Vagina (tissue), 2 donors: ENCODE measurements around the gene ACBD3. TPM values are rescaled to one million over a fixed set of nuclear protein-coding genes. Genes with fewer than 3 reads are reported as not detected.

Source experiments
- DNase-seq, 2 donors: peaks; one replicate each; pipeline ENCODE4 v3.0.0-alpha.2; 2017; ENCODE audit errors: extremely low spot score in 2 of 2
- H3K27ac ChIP-seq: fragments of 200-600 bp; sonication (generic); one replicate; pipeline ENCODE4 v1.5.1; 2019
- H3K27me3 ChIP-seq: fragments of 200-600 bp; sonication (generic); one replicate; pipeline ENCODE4 v1.5.1; 2019
- H3K36me3 ChIP-seq, 2 donors: fragments of 200-600 bp; sonication (generic); one replicate each; pipeline ENCODE4 v1.5.1; 2017 to 2019
- H3K4me1 ChIP-seq: fragments of 200-600 bp; sonication (generic); one replicate; pipeline ENCODE4 v1.5.1; 2019
- H3K4me3 ChIP-seq, 2 donors: fragments of 200-600 bp; sonication (generic); 1 replicate in 1 of 2; 2 replicates in 1 of 2; pipeline ENCODE4 v1.5.1; 2016 to 2019
- H3K9me3 ChIP-seq: fragments of 200-600 bp; sonication (generic); one replicate; pipeline ENCODE4 v1.5.1; 2019
- CTCF ChIP-seq, 3 experiments: fragments of 450-650 bp in 2 of 3; fragments of 200-600 bp in 1 of 3; sonication (generic) in 1 of 3; IDR thresholded peaks; one replicate each; pipeline ENCODE4 v1.5.1; 2017 to 2019; ENCODE audit warnings: antibody characterized with exemption in 3 of 3, mild to moderate bottlenecking in 2 of 3, moderate library complexity in 2 of 3
- POLR2A ChIP-seq, 2 donors: fragments of 450-650 bp; IDR thresholded peaks; one replicate each; pipeline ENCODE4 v1.6.1; 2017; ENCODE audit warnings: antibody characterized with exemption in 2 of 2, mild to moderate bottlenecking in 2 of 2, moderate library complexity in 2 of 2
- POLR2AphosphoS5 ChIP-seq, 2 donors: sonication (generic); formaldehyde crosslinking; IDR thresholded peaks; one replicate each; pipeline ENCODE4 v1.9.0; 2017; ENCODE audit warnings: antibody characterized with exemption in 2 of 2, mild to moderate bottlenecking in 2 of 2, low read depth in 1 of 2; ENCODE audit not compliant: insufficient read depth in 1 of 2
- intact Hi-C: fragments of 100-400 bp; cut with DNase I; formaldehyde crosslinking; loops from one replicate; pipeline ENCODE4 v1.15.1; 2023
- total RNA-seq: library from RNA; depleted of rRNA; stranded (reverse); fragments of >200 nt; gene quantifications from one replicate; pipeline ENCODE4 v1.2.3, GENCODE V29; 2016

Gene ACBD3
- total RNA-seq, 1 donor from 2014 or later, result 38.1 TPM

DNA sequence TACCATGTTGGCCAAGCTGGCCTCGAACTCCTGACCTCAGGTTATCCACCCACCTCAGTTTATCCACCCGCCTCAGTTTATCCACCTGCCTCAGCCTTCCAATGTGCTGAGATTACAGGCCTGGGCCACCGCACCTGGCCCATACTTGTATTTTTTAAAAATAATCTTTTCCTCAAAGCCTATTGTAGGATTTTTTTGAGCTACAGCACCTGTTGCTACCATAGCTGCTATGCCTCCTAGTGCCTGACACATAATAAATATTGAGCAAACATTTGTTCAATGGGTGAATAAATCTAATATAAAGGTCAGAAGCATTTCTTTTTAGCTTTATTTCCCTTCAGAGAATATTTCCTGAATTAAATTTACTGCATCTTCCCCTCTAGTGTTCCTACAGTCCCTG is 15.7 kb upstream of the ACBD3 start:
- Histone ChIP-seq H3K27ac (no peak overlapping the region), H3K9me3 (no peaks in the 10 kb centered on the region), H3K4me3 (no peak overlapping the region), H3K36me3 (no peaks in the 10 kb centered on the region), H3K4me1 (no peaks in the 10 kb centered on the region), H3K27me3 (no peaks in the 10 kb centered on the region)
- intact Hi-C loops, result no loop called here
- TF ChIP-seq POLR2AphosphoS5 (IDR thresholded peaks at IDR 0.05; ENCODE audit: insufficient read depth in 1 of 2, low read depth in 1 of 2), result no peak
- TF ChIP-seq POLR2A (IDR thresholded peaks at IDR 0.05), result no peak
- no peak for TF ChIP-seq CTCF (IDR thresholded peaks at IDR 0.05)
- DNase-seq, result no peak

DNA sequence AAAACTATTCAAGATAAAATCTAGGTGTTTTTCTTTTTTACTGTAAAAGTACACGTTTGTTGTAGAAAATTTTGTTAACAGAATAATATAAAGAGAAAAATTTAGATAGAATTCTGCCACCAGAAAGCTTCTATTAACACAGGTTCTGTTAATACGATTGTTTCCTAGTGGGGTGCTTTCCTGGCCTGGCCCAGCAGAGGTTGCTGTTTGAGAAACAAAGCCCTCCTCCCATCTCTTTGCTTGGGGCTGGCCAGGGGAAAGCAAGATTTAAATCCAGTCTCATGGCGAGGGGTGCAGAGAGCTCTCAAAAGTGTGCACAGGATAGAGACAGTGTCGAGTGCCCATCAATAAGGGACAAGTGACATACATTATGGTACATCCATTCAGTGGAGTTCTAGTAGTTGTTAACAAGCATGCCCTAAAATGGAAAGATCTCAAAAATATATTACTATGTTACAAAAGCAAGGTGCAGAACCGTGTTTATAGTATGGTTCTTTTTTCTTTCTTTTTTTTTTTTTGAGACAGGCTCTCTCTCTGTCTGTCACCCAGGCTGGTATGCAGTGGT is 14.6 kb upstream of the ACBD3 start:
- DNase-seq, result no peak
- no peak overlapping the region for H3K27ac ChIP-seq
- H3K27me3 ChIP-seq, result no peaks in the 10 kb centered on the region
- H3K4me1 ChIP-seq, result no peaks in the 10 kb centered on the region
- H3K4me3 ChIP-seq, result no peak overlapping the region
- TF ChIP-seq POLR2A (IDR thresholded peaks at IDR 0.05) (no peak), POLR2AphosphoS5 (IDR thresholded peaks at IDR 0.05; ENCODE audit: insufficient read depth in 1 of 2, low read depth in 1 of 2) (no peak), CTCF (IDR thresholded peaks at IDR 0.05) (no peak)
- intact Hi-C loops, result no loop called here
- no peaks in the 10 kb centered on the region for H3K9me3 ChIP-seq
- no peaks in the 10 kb centered on the region for H3K36me3 ChIP-seq

DNA sequence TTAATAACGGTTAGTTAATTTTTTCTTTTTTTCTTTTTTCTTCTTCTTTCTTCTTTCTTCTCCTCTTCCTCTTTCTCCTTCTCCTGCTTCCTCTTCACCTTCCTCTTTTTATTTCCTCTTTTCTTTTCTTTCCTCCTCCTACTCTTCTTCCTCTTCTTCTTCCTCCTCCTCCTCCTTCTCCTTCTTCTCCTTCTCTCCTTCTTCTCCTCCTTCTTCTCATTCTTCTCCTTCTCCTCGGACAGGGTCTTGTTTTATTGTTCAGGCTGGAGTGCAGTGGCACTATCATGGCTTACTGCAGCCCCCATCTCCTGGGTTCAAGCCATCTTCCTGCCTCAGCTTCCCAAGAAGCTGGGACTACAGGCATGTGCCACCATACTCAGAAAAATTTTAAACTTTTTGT is 13.4 kb upstream of the ACBD3 start:
- intact Hi-C loops, result no loop called here
- H3K36me3 ChIP-seq, result no peaks in the 10 kb centered on the region
- DNase-seq, result no peak
- no peaks in the 10 kb centered on the region for H3K27me3 ChIP-seq
- no peak overlapping the region for H3K27ac ChIP-seq
- no peak overlapping the region for H3K4me3 ChIP-seq
- H3K4me1 ChIP-seq, result no peaks in the 10 kb centered on the region
- TF ChIP-seq POLR2AphosphoS5 (IDR thresholded peaks at IDR 0.05; ENCODE audit: insufficient read depth in 1 of 2, low read depth in 1 of 2) (no peak), POLR2A (IDR thresholded peaks at IDR 0.05) (no peak), CTCF (IDR thresholded peaks at IDR 0.05) (no peak)
- H3K9me3 ChIP-seq, result no peaks in the 10 kb centered on the region

DNA sequence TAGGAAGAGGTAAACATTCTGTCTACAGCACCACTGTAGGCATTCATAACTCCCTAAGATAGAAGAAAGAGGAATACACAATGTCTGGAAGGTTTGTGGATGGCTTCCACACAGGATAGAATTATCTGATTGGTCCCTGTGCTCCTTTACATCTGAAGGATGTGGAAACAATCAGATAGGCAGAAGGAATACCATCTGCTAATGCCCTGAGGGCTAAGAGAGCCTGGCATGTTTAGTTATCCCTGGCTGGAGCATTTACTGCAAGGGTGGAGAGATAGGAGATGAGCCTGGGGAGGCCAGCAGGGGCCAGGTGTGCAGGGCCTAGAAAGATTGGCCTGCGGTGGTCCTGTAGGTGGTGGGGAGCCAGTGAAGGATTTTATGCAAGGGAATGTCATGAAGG is 8.6 kb upstream of the ACBD3 start:
- no peaks in the 10 kb centered on the region for H3K4me1 ChIP-seq
- TF ChIP-seq CTCF (IDR thresholded peaks at IDR 0.05) (no peak), POLR2A (IDR thresholded peaks at IDR 0.05) (no peak), POLR2AphosphoS5 (IDR thresholded peaks at IDR 0.05; ENCODE audit: insufficient read depth in 1 of 2, low read depth in 1 of 2) (no peak)
- H3K4me3 ChIP-seq, result no peak overlapping the region
- no peaks in the 10 kb centered on the region for H3K27me3 ChIP-seq
- intact Hi-C loops, result no loop called here
- no peak overlapping the region for H3K27ac ChIP-seq
- no peak for DNase-seq
- H3K9me3 ChIP-seq, result no peaks in the 10 kb centered on the region
- H3K36me3 ChIP-seq, result no peaks in the 10 kb centered on the region

GRCh38 chr1:226187380-226187779 is 839 bp upstream of the ACBD3 start:
- Histone ChIP-seq H3K4me1 (peaks cover 38% of the 10 kb centered on the region), H3K9me3 (no peaks in the 10 kb centered on the region), H3K27me3 (no peaks in the 10 kb centered on the region), H3K27ac (peak overlapping the region; percentile 96), H3K4me3 (peak overlapping the region; percentile 88 to 94), H3K36me3 (no peaks in the 10 kb centered on the region)
- no peak for DNase-seq
- intact Hi-C loops, result loop anchor here (10.0 kb wide), 1 partner anchor 123 kb away; the partner anchor contains the start of gene H3-3A
- TF ChIP-seq CTCF (IDR thresholded peaks at IDR 0.05) (no peak), POLR2A (IDR thresholded peaks at IDR 0.05) (no peak), POLR2AphosphoS5 (IDR thresholded peaks at IDR 0.05; ENCODE audit: insufficient read depth in 1 of 2, low read depth in 1 of 2) (no peak)
